ENCODE data around the gene TCF7L2.
A peak's percentile ranks its signal among the peaks of the same experiment; 100 is the strongest.

TCF7L2 gene

DNA sequence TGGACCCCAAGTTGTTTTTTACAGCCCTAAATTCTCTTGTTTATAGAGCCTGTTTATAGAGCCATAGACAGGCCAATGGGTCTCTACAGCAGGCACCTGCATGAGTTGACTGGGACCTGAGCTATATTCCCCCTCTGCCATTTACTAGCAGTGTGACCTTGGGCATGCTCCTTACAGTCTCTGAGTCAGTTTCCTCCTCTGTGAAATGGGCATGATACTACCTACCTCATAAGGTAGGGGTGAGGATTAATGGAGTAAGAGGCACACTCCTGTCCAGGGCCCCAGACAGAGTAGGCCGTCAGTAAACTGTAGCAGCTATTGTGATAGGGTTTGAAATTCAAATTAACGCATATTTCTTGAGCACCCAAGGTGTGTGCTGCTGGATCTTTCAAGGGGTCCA lies 138.1 kb downstream of the TCF7L2 start:
- DNase-seq (ENCODE audit: low read depth in 2 of 2): no peak
- TF ChIP-seq, protein P1, sequence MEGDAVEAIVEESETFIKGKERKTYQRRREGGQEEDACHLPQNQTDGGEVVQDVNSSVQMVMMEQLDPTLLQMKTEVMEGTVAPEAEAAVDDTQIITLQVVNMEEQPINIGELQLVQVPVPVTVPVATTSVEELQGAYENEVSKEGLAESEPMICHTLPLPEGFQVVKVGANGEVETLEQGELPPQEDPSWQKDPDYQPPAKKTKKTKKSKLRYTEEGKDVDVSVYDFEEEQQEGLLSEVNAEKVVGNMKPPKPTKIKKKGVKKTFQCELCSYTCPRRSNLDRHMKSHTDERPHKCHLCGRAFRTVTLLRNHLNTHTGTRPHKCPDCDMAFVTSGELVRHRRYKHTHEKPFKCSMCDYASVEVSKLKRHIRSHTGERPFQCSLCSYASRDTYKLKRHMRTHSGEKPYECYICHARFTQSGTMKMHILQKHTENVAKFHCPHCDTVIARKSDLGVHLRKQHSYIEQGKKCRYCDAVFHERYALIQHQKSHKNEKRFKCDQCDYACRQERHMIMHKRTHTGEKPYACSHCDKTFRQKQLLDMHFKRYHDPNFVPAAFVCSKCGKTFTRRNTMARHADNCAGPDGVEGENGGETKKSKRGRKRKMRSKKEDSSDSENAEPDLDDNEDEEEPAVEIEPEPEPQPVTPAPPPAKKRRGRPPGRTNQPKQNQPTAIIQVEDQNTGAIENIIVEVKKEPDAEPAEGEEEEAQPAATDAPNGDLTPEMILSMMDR (IDR thresholded peaks at IDR 0.05; ENCODE audit: low read depth, low read length): no peak
- no peak overlapping the region for H3K4me3 ChIP-seq (replicated peaks in 1 of 2; ENCODE audit: low read depth in 2 of 2, low read length in 2 of 2)

DNA sequence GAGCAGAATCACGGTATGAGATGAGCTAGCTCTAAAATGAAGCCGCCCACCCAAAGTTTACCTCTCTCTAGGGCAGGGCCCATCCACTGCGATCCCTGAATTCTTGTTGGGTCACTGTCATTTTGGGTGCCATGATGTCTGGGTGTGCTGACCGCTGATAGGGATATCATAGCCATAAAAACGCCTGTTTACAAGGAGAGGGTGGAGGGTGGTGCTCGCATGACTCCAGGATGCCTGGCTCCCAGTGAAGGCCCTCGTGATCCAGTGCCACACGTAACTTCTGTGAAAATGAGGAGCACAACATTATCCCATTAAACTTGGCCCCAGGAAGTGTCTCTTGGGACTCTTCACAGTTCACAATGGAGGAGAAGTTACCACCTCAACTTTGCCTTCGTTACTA lies 139.5 kb downstream of the TCF7L2 start:
- no peak for DNase-seq (ENCODE audit: low read depth in 2 of 2)
- TF ChIP-seq, protein P1 (IDR thresholded peaks at IDR 0.05; ENCODE audit: low read depth, low read length): no peak
- no peak overlapping the region for H3K4me3 ChIP-seq (replicated peaks in 1 of 2; ENCODE audit: low read depth in 2 of 2, low read length in 2 of 2)

DNA sequence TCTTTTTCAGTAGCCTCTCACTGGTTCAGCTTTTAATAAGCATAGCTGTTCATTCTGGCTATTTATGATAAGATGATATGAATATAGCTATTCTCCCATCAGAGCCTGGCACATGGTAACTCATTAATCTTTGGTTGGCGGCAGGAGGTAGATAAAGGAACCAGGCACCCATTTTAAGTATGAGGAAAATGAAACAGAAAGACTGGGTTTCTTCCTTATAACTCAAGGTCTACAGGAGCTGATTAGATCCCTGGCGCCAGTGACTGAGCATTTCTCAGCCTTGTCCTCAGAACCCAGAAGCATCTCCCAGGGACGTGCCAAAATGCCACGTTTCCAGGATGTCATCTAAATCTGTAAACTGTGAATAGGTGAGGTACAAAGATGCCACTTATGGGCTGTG lies 141.9 kb downstream of the TCF7L2 start:
- no peak for DNase-seq (ENCODE audit: low read depth in 2 of 2)
- TF ChIP-seq, protein P1 (IDR thresholded peaks at IDR 0.05; ENCODE audit: low read depth, low read length): no peak
- no peak overlapping the region for H3K4me3 ChIP-seq (replicated peaks in 1 of 2; ENCODE audit: low read depth in 2 of 2, low read length in 2 of 2)

- peak in 1 of 2 donors; percentile 76 for DNase-seq (ENCODE audit: low read depth in 2 of 2)
- TF ChIP-seq, protein P1 (IDR thresholded peaks at IDR 0.05; ENCODE audit: low read depth, low read length): no peak
- no peak overlapping the region for H3K4me3 ChIP-seq (replicated peaks in 1 of 2; ENCODE audit: low read depth in 2 of 2, low read length in 2 of 2)
These were observed 143.4 kb downstream of the TCF7L2 start for GRCh38 chr10:113093188-113094113.

GRCh38 chr10:113094114-113094486 lies 144.1 kb downstream of the TCF7L2 start:
- DNase-seq (ENCODE audit: low read depth in 2 of 2): peak; percentile 39 to 73

GRCh38 chr10:113095419-113096127 lies 145.5 kb downstream of the TCF7L2 start:
- TF ChIP-seq, protein P1 (IDR thresholded peaks at IDR 0.05; ENCODE audit: low read depth, low read length): no peak
- DNase-seq (ENCODE audit: low read depth in 2 of 2): no peak
- H3K4me3 ChIP-seq (replicated peaks in 1 of 2; ENCODE audit: low read depth in 2 of 2, low read length in 2 of 2): no peak overlapping the region

More at GRCh38 chr10:113094114-113094486, 144.1 kb downstream of the TCF7L2 start:
- TF ChIP-seq, protein P1 (IDR thresholded peaks at IDR 0.05; ENCODE audit: low read depth, low read length): no peak
- no peak overlapping the region for H3K4me3 ChIP-seq (replicated peaks in 1 of 2; ENCODE audit: low read depth in 2 of 2, low read length in 2 of 2)
